Esophagus muscularis mucosa (tissue), 3 donors: ENCODE data around the gene GLIS1.

Experiments used
- CTCF ChIP-seq, 3 experiments: fragments of 200-600 bp in 2 of 3; fragments of 450-650 bp in 1 of 3; sonication (generic) in 2 of 3; IDR thresholded peaks; one replicate each; pipeline ENCODE4 v1.5.1; 2017 to 2019; ENCODE audit warnings: antibody characterized with exemption in 3 of 3, mild to moderate bottlenecking in 2 of 3, moderate library complexity in 1 of 3
- POLR2A ChIP-seq: fragments of 450-650 bp; IDR thresholded peaks from one replicate; pipeline ENCODE4 v1.6.1; 2017; ENCODE audit warnings: antibody characterized with exemption, moderate library complexity, mild to moderate bottlenecking, low read depth
- POLR2AphosphoS5 ChIP-seq, 2 donors: sonication (generic); formaldehyde crosslinking; IDR thresholded peaks; one replicate each; pipeline ENCODE4 v1.6.1; 2017; ENCODE audit warnings: antibody characterized with exemption in 2 of 2

GRCh38 chr1:53695116-53695515 is 43.8 kb downstream of the GLIS1 start:
- TF ChIP-seq CTCF (IDR thresholded peaks at IDR 0.05) (no peak), POLR2A (no peak), POLR2AphosphoS5 (IDR thresholded peaks at IDR 0.05) (no peak)
